HEK293 (cell line): Measurements from ENCODE around the gene CCDC9.

ENCODE experiments used
- BCL11A ChIP-seq: fragments of 450-650 bp; formaldehyde crosslinking; IDR thresholded peaks from 2 replicates; pipeline ENCODE4 v1.5.1; 2016; ENCODE audit warnings: low read depth, missing biosample characterization, missing genetic modification characterization
- FEZF1 ChIP-seq: fragments of 450-650 bp; formaldehyde crosslinking; IDR thresholded peaks from 2 replicates; pipeline ENCODE4 v1.5.1; 2016; ENCODE audit warnings: missing biosample characterization, missing genetic modification characterization
- GLIS1 ChIP-seq: fragments of 450-650 bp; formaldehyde crosslinking; IDR thresholded peaks from 2 replicates; pipeline ENCODE4 v1.5.1; 2016; ENCODE audit warnings: missing biosample characterization, missing genetic modification characterization
- RBAK ChIP-seq: fragments of 450-650 bp; formaldehyde crosslinking; IDR thresholded peaks from 2 replicates; pipeline ENCODE4 v1.5.1; 2016; ENCODE audit warnings: missing biosample characterization, missing genetic modification characterization
- WT1 ChIP-seq: fragments of 450-650 bp; formaldehyde crosslinking; IDR thresholded peaks from 2 replicates; pipeline ENCODE4 v1.5.1; 2016; ENCODE audit warnings: missing biosample characterization, missing genetic modification characterization
- YY1 ChIP-seq: fragments of 450-650 bp; formaldehyde crosslinking; IDR thresholded peaks from 2 replicates; pipeline ENCODE4 v1.5.1; 2018; ENCODE audit warnings: missing biosample characterization, missing genetic modification characterization
- ZBTB17 ChIP-seq: fragments of 450-650 bp; formaldehyde crosslinking; IDR thresholded peaks from 2 replicates; pipeline ENCODE4 v1.5.1; 2016; ENCODE audit warnings: missing biosample characterization, missing genetic modification characterization
- ZBTB20 ChIP-seq: fragments of 450-650 bp; formaldehyde crosslinking; IDR thresholded peaks from 2 replicates; pipeline ENCODE4 v1.5.1; 2016; ENCODE audit warnings: missing biosample characterization, missing genetic modification characterization
- ZFP3 ChIP-seq: fragments of 450-650 bp; formaldehyde crosslinking; IDR thresholded peaks from 2 replicates; pipeline ENCODE4 v1.5.1; 2016; ENCODE audit warnings: low read depth, missing biosample characterization, missing genetic modification characterization
- ZNF133 ChIP-seq: fragments of 450-650 bp; formaldehyde crosslinking; IDR thresholded peaks from 2 replicates; pipeline ENCODE4 v1.5.1; 2016; ENCODE audit warnings: missing biosample characterization, missing genetic modification characterization
- ZNF138 ChIP-seq: fragments of 450-650 bp; formaldehyde crosslinking; IDR thresholded peaks from 2 replicates; pipeline ENCODE4 v1.5.1; 2016; ENCODE audit warnings: missing biosample characterization, missing genetic modification characterization, borderline replicate concordance
- ZNF140 ChIP-seq: fragments of 450-650 bp; formaldehyde crosslinking; IDR thresholded peaks from 2 replicates; pipeline ENCODE4 v1.5.1; 2016; ENCODE audit warnings: missing biosample characterization, missing genetic modification characterization
- ZNF174 ChIP-seq: fragments of 450-650 bp; formaldehyde crosslinking; IDR thresholded peaks from 2 replicates; pipeline ENCODE4 v1.5.0; 2017; ENCODE audit warnings: missing biosample characterization, mild to moderate bottlenecking, missing genetic modification characterization
- ZNF211 ChIP-seq: fragments of 450-650 bp; formaldehyde crosslinking; IDR thresholded peaks from 2 replicates; pipeline ENCODE4 v1.5.1; 2016; ENCODE audit warnings: low read depth, missing biosample characterization, missing genetic modification characterization
- ZNF24 ChIP-seq: fragments of 450-650 bp; formaldehyde crosslinking; IDR thresholded peaks from 2 replicates; pipeline ENCODE4 v1.5.1; 2016; ENCODE audit warnings: missing biosample characterization, missing genetic modification characterization
- ZNF324 ChIP-seq: fragments of 450-650 bp; formaldehyde crosslinking; IDR thresholded peaks from 2 replicates; pipeline ENCODE4 v1.5.1; 2016; ENCODE audit warnings: missing biosample characterization, missing genetic modification characterization
- ZNF423 ChIP-seq: fragments of 450-650 bp; formaldehyde crosslinking; IDR thresholded peaks from 2 replicates; pipeline ENCODE4 v1.5.1; 2016; ENCODE audit warnings: missing biosample characterization, missing genetic modification characterization
- ZNF433 ChIP-seq: fragments of 450-650 bp; formaldehyde crosslinking; IDR thresholded peaks from 2 replicates; pipeline ENCODE4 v1.5.1; 2016; ENCODE audit warnings: missing biosample characterization, missing genetic modification characterization, low read depth
- ZNF501 ChIP-seq: fragments of 450-650 bp; formaldehyde crosslinking; IDR thresholded peaks from 2 replicates; pipeline ENCODE4 v1.5.1; 2016; ENCODE audit warnings: missing biosample characterization, missing genetic modification characterization
- ZNF529 ChIP-seq: fragments of 450-650 bp; formaldehyde crosslinking; IDR thresholded peaks from 2 replicates; pipeline ENCODE4 v1.5.1; 2017; ENCODE audit warnings: missing genetic modification characterization, missing biosample characterization; ENCODE audit not compliant: insufficient replicate concordance
- ZNF555 ChIP-seq: fragments of 450-650 bp; formaldehyde crosslinking; conservative IDR thresholded peaks from 2 replicates; pipeline ENCODE4 v1.5.1; 2017; ENCODE audit warnings: missing biosample characterization, mild to moderate bottlenecking, missing genetic modification characterization, inconsistent platforms
- ZNF596 ChIP-seq: fragments of 450-650 bp; IDR thresholded peaks from 2 replicates; pipeline ENCODE4 v1.5.0; 2018; ENCODE audit warnings: missing biosample characterization, mild to moderate bottlenecking, missing genetic modification characterization, moderate library complexity
- ZNF623 ChIP-seq: fragments of 450-650 bp; formaldehyde crosslinking; IDR thresholded peaks from 2 replicates; pipeline ENCODE4 v1.5.1; 2016; ENCODE audit warnings: missing biosample characterization, missing genetic modification characterization
- ZNF629 ChIP-seq: fragments of 450-650 bp; formaldehyde crosslinking; IDR thresholded peaks from 2 replicates; pipeline ENCODE4 v1.5.1; 2017; ENCODE audit warnings: missing biosample characterization, missing genetic modification characterization
- ZNF707 ChIP-seq: fragments of 450-650 bp; formaldehyde crosslinking; IDR thresholded peaks from 2 replicates; pipeline ENCODE4 v1.5.1; 2016; ENCODE audit warnings: missing biosample characterization, missing genetic modification characterization
- ZNF768 ChIP-seq: fragments of 450-650 bp; formaldehyde crosslinking; IDR thresholded peaks from 2 replicates; pipeline ENCODE4 v1.5.1; 2018; ENCODE audit warnings: missing biosample characterization, mild to moderate bottlenecking, missing genetic modification characterization
- TF ChIP-seq, protein P1 (sequence below): fragments of 450-650 bp; formaldehyde crosslinking; IDR thresholded peaks from 2 replicates; pipeline ENCODE4 v1.5.0; 2017; ENCODE audit warnings: missing biosample characterization, missing genetic modification characterization, borderline replicate concordance
- TF ChIP-seq, protein P2 (sequence below): fragments of 450-650 bp; formaldehyde crosslinking; IDR thresholded peaks from 2 replicates; pipeline ENCODE4 v1.5.1; 2016; ENCODE audit warnings: missing biosample characterization, missing genetic modification characterization
- TF ChIP-seq, protein P3 (sequence below): fragments of 450-650 bp; formaldehyde crosslinking; IDR thresholded peaks from 2 replicates; pipeline ENCODE4 v1.5.1; 2016; ENCODE audit warnings: missing biosample characterization, missing genetic modification characterization
- TF ChIP-seq, protein P4 (sequence below): fragments of 450-650 bp; formaldehyde crosslinking; IDR thresholded peaks from 2 replicates; pipeline ENCODE4 v1.5.1; 2016; ENCODE audit warnings: missing biosample characterization, missing genetic modification characterization
- TF ChIP-seq, protein P5 (sequence below): fragments of 450-650 bp; formaldehyde crosslinking; IDR thresholded peaks from 2 replicates; pipeline ENCODE4 v1.5.1; 2017; ENCODE audit warnings: missing biosample characterization, missing genetic modification characterization
- TF ChIP-seq, protein P6 (sequence below): fragments of 450-650 bp; formaldehyde crosslinking; IDR thresholded peaks from 2 replicates; pipeline ENCODE4 v1.5.1; 2016; ENCODE audit warnings: missing biosample characterization, missing genetic modification characterization

CCDC9 gene

DNA sequence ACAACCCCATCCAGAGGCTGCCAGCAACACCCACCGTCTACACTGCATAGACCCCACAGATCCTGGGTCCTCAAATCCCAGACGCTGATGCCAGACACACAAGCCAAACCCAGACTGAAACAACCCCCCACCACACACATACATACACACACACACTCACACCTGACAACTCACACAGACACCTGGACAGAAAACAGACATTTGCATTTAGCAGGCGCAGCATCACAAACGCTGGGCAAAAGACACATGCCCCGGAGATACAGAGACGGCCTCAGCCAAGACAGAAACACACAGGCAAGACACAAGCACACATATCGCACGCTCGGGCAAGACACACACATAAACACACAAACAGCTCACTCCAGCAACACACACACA is 26.7 kb upstream of the CCDC9 start (continued):
- TF ChIP-seq WT1 (tag by site-specific recombination) (no peak), ZBTB17 (peak; percentile 8; the same call in 1 of the 2 replicates), RBAK (tag by site-specific recombination) (no peak), ZNF555 (tag by site-specific recombination) (no peak), ZNF596 (no peak), ZNF174 (no peak), ZNF433 (tag by site-specific recombination) (no peak), ZBTB20 (tag by site-specific recombination) (no peak), ZFP3 (no peak), YY1 (tag by site-specific recombination) (no peak), ZNF24 (tag by site-specific recombination) (no peak), ZNF138 (peak; percentile 4; the same call in 1 of the 2 replicates), ZNF501 (tag by site-specific recombination) (peak; percentile 47; the same call in 1 of the 2 replicates), ZNF211 (tag by site-specific recombination) (no peak), ZNF768 (tag by site-specific recombination) (no peak; the same call in 1 of the 2 replicates), FEZF1 (tag by site-specific recombination) (peak; percentile 16; the same call in 1 of the 2 replicates), ZNF133 (tag by site-specific recombination) (no peak), ZNF707 (tag by site-specific recombination) (no peak), ZNF629 (no peak), ZNF140 (tag by site-specific recombination) (no peak), ZNF623 (tag by site-specific recombination) (no peak), GLIS1 (tag by site-specific recombination) (no peak; the same call in 1 of the 2 replicates), ZNF324 (tag by site-specific recombination) (no peak), BCL11A (no peak), ZNF529 (tag by site-specific recombination) (no peak), ZNF423 (no peak)
- TF ChIP-seq, protein P1, sequence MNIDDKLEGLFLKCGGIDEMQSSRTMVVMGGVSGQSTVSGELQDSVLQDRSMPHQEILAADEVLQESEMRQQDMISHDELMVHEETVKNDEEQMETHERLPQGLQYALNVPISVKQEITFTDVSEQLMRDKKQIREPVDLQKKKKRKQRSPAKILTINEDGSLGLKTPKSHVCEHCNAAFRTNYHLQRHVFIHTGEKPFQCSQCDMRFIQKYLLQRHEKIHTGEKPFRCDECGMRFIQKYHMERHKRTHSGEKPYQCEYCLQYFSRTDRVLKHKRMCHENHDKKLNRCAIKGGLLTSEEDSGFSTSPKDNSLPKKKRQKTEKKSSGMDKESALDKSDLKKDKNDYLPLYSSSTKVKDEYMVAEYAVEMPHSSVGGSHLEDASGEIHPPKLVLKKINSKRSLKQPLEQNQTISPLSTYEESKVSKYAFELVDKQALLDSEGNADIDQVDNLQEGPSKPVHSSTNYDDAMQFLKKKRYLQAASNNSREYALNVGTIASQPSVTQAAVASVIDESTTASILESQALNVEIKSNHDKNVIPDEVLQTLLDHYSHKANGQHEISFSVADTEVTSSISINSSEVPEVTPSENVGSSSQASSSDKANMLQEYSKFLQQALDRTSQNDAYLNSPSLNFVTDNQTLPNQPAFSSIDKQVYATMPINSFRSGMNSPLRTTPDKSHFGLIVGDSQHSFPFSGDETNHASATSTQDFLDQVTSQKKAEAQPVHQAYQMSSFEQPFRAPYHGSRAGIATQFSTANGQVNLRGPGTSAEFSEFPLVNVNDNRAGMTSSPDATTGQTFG (tag by site-specific recombination), result 0 out of 2 replicates have a peak, but pooled peaks have one; percentile 5
- TF ChIP-seq, protein P2, sequence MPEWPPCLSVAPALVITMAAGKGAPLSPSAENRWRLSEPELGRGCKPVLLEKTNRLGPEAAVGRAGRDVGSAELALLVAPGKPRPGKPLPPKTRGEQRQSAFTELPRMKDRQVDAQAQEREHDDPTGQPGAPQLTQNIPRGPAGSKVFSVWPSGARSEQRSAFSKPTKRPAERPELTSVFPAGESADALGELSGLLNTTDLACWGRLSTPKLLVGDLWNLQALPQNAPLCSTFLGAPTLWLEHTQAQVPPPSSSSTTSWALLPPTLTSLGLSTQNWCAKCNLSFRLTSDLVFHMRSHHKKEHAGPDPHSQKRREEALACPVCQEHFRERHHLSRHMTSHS (tag by site-specific recombination), result no peak
- TF ChIP-seq, protein P3, sequence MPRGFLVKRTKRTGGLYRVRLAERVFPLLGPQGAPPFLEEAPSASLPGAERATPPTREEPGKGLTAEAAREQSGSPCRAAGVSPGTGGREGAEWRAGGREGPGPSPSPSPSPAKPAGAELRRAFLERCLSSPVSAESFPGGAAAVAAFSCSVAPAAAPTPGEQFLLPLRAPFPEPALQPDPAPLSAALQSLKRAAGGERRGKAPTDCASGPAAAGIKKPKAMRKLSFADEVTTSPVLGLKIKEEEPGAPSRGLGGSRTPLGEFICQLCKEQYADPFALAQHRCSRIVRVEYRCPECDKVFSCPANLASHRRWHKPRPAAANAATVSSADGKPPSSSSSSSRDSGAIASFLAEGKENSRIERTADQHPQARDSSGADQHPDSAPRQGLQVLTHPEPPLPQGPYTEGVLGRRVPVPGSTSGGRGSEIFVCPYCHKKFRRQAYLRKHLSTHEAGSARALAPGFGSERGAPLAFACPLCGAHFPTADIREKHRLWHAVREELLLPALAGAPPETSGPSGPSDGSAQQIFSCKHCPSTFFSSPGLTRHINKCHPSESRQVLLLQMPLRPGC (tag by site-specific recombination), result no peak
- TF ChIP-seq, protein P4, sequence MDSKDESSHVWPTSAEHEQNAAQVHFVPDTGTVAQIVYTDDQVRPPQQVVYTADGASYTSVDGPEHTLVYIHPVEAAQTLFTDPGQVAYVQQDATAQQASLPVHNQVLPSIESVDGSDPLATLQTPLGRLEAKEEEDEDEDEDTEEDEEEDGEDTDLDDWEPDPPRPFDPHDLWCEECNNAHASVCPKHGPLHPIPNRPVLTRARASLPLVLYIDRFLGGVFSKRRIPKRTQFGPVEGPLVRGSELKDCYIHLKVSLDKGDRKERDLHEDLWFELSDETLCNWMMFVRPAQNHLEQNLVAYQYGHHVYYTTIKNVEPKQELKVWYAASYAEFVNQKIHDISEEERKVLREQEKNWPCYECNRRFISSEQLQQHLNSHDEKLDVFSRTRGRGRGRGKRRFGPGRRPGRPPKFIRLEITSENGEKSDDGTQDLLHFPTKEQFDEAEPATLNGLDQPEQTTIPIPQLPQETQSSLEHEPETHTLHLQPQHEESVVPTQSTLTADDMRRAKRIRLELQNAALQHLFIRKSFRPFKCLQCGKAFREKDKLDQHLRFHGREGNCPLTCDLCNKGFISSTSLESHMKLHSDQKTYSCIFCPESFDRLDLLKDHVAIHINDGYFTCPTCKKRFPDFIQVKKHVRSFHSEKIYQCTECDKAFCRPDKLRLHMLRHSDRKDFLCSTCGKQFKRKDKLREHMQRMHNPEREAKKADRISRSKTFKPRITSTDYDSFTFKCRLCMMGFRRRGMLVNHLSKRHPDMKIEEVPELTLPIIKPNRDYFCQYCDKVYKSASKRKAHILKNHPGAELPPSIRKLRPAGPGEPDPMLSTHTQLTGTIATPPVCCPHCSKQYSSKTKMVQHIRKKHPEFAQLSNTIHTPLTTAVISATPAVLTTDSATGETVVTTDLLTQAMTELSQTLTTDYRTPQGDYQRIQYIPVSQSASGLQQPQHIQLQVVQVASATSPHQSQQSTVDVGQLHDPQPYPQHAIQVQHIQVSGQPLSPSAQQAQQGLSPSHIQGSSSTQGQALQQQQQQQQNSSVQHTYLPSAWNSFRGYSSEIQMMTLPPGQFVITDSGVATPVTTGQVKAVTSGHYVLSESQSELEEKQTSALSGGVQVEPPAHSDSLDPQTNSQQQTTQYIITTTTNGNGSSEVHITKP, result no peak
- TF ChIP-seq, protein P5, sequence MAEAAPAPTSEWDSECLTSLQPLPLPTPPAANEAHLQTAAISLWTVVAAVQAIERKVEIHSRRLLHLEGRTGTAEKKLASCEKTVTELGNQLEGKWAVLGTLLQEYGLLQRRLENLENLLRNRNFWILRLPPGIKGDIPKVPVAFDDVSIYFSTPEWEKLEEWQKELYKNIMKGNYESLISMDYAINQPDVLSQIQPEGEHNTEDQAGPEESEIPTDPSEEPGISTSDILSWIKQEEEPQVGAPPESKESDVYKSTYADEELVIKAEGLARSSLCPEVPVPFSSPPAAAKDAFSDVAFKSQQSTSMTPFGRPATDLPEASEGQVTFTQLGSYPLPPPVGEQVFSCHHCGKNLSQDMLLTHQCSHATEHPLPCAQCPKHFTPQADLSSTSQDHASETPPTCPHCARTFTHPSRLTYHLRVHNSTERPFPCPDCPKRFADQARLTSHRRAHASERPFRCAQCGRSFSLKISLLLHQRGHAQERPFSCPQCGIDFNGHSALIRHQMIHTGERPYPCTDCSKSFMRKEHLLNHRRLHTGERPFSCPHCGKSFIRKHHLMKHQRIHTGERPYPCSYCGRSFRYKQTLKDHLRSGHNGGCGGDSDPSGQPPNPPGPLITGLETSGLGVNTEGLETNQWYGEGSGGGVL (tag by site-specific recombination), result no peak
- TF ChIP-seq, protein P6, sequence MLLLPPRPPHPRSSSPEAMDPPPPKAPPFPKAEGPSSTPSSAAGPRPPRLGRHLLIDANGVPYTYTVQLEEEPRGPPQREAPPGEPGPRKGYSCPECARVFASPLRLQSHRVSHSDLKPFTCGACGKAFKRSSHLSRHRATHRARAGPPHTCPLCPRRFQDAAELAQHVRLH (tag by site-specific recombination), result no peak
